ENCODE data around the gene CD2AP. TPM values are rescaled to one million over a fixed set of nuclear protein-coding genes. Genes with fewer than 3 reads are reported as not detected.

CD2AP gene
- total RNA-seq, 1 donor from 2014 or later = 12.5 TPM

- Mint-ChIP-seq H3K27me3 (ENCODE audit: low read depth) (no peaks in the 10 kb centered on the region), H3K4me3 (no peak overlapping the region), H3K27ac (ENCODE audit: unreplicated experiment) (no peak overlapping the region), H3K36me3 (ENCODE audit: low read depth) (no peaks in the 10 kb centered on the region), H3K9me3 (peaks cover 6% of the 10 kb centered on the region), H3K4me1 (no peaks in the 10 kb centered on the region)
- DNase-seq (ENCODE audit: low read depth, low spot score) = no peak
- TF ChIP-seq, protein P1, sequence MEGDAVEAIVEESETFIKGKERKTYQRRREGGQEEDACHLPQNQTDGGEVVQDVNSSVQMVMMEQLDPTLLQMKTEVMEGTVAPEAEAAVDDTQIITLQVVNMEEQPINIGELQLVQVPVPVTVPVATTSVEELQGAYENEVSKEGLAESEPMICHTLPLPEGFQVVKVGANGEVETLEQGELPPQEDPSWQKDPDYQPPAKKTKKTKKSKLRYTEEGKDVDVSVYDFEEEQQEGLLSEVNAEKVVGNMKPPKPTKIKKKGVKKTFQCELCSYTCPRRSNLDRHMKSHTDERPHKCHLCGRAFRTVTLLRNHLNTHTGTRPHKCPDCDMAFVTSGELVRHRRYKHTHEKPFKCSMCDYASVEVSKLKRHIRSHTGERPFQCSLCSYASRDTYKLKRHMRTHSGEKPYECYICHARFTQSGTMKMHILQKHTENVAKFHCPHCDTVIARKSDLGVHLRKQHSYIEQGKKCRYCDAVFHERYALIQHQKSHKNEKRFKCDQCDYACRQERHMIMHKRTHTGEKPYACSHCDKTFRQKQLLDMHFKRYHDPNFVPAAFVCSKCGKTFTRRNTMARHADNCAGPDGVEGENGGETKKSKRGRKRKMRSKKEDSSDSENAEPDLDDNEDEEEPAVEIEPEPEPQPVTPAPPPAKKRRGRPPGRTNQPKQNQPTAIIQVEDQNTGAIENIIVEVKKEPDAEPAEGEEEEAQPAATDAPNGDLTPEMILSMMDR (conservative IDR thresholded peaks at IDR 0.05) = no peak
Observed at GRCh38 chr6:47465117-47465516, 12.5 kb upstream of the CD2AP start.

DNA sequence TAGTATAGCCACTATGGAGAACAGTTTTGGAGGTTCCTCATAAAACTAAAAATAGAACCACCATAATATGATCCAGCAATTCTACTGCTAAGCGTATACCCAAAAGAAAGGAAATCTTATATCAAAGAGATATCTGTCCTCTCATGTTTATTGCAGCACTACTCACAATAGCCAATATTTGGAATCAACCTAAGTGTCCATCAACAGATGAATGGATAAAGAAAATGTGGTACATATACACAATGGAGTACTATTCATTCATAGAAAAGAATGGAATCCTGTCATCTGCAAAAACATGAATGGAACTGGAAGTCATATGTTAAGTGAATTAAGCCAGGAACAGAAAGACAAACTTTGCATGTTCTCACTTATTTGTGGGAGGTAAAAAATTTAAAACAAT, 5.7 kb upstream of the CD2AP start:
- Mint-ChIP-seq H3K27me3 (ENCODE audit: low read depth) (peaks cover 4% of the 10 kb centered on the region), H3K9me3 (peaks cover 12% of the 10 kb centered on the region), H3K36me3 (ENCODE audit: low read depth) (no peaks in the 10 kb centered on the region), H3K4me3 (peak overlapping the region; percentile 5), H3K4me1 (no peaks in the 10 kb centered on the region), H3K27ac (ENCODE audit: unreplicated experiment) (no peak overlapping the region)
- DNase-seq (ENCODE audit: low read depth, low spot score) = no peak
- TF ChIP-seq, protein P1 (conservative IDR thresholded peaks at IDR 0.05) = no peak

- peaks cover 11% of the 10 kb centered on the region for H3K4me1 Mint-ChIP-seq
- no peak for DNase-seq (ENCODE audit: low read depth, low spot score)
- no peak overlapping the region for H3K4me3 Mint-ChIP-seq
- H3K9me3 Mint-ChIP-seq = peaks cover 10% of the 10 kb centered on the region
- H3K36me3 Mint-ChIP-seq (ENCODE audit: low read depth) = no peaks in the 10 kb centered on the region
- H3K27me3 Mint-ChIP-seq (ENCODE audit: low read depth) = peaks cover 9% of the 10 kb centered on the region
- H3K27ac Mint-ChIP-seq (ENCODE audit: unreplicated experiment) = no peak overlapping the region
- TF ChIP-seq, protein P1 (conservative IDR thresholded peaks at IDR 0.05) = no peak
Observed at GRCh38 chr6:47473791-47474346, 3.7 kb upstream of the CD2AP start.

- Mint-ChIP-seq H3K36me3 (ENCODE audit: low read depth) (no peaks in the 10 kb centered on the region), H3K4me3 (no peak overlapping the region), H3K27me3 (ENCODE audit: low read depth) (peaks cover 9% of the 10 kb centered on the region)
Observed at GRCh38 chr6:47475319-47475816, 2.2 kb upstream of the CD2AP start.

DNA sequence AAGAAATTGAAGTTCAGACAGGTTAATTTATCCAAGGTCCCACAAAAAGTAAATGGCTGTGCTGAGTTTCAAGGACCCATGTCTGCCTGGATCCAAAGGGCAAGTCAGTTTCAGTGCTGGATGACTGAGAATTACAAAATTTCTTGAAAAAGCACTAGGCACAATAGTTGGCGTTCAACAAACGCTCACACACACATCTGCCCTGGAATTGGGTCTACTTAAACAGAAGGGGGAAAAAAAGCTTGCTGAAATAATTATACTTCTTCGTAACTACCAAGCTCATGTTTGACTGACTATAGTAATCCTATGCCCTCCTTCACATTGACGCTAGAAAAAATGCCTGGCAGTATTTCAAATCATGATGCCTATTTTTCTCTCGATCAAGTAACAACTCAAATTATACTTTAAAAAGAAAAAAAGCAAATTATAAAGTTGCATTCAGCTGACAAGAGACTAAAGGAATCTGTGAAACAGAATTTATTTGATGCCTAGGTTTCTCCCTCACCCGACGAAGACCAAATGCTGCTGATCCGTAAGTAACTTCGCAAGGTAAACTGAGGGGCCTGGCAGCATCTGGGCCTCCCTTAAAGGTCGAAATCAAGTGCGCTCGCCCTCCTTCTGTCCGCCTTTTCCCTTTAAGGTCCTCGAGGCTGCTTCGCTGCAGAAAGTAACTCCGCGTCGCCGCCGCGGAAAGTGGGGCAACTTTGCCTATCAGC, 650 bp upstream of the CD2AP start:
- TF ChIP-seq, protein P1 (conservative IDR thresholded peaks at IDR 0.05) = no peak
- H3K9me3 Mint-ChIP-seq = no peaks in the 10 kb centered on the region
- peak overlapping the region; percentile 98 for H3K4me3 Mint-ChIP-seq
- H3K4me1 Mint-ChIP-seq = peaks cover 30% of the 10 kb centered on the region
- H3K27ac Mint-ChIP-seq (ENCODE audit: unreplicated experiment) = no peak overlapping the region
- peaks cover 9% of the 10 kb centered on the region for H3K27me3 Mint-ChIP-seq (ENCODE audit: low read depth)
- no peaks in the 10 kb centered on the region for H3K36me3 Mint-ChIP-seq (ENCODE audit: low read depth)
- DNase-seq (ENCODE audit: low read depth, low spot score) = no peak

More at GRCh38 chr6:47475319-47475816, 2.2 kb upstream of the CD2AP start:
- Mint-ChIP-seq H3K9me3 (peaks cover 7% of the 10 kb centered on the region), H3K4me1 (peaks cover 23% of the 10 kb centered on the region), H3K27ac (ENCODE audit: unreplicated experiment) (no peak overlapping the region)
- TF ChIP-seq, protein P1 (conservative IDR thresholded peaks at IDR 0.05) = no peak
- DNase-seq (ENCODE audit: low read depth, low spot score) = no peak

Data from neural crest cell (in vitro differentiated cells).